ENCODE data around the gene PDGFRB. TPM values are rescaled to one million over a fixed set of nuclear protein-coding genes. Genes with fewer than 3 reads are reported as not detected.

The PDGFRB gene
- total RNA-seq, 4 donors from 2014 or later = 148 to 225 (median 191) TPM

- TF ChIP-seq CTCF (IDR thresholded peaks at IDR 0.05; ENCODE audit: low read depth) = no peak
These were observed 63.4 kb downstream of the PDGFRB start for GRCh38 chr5:150092159-150092787.

DNA sequence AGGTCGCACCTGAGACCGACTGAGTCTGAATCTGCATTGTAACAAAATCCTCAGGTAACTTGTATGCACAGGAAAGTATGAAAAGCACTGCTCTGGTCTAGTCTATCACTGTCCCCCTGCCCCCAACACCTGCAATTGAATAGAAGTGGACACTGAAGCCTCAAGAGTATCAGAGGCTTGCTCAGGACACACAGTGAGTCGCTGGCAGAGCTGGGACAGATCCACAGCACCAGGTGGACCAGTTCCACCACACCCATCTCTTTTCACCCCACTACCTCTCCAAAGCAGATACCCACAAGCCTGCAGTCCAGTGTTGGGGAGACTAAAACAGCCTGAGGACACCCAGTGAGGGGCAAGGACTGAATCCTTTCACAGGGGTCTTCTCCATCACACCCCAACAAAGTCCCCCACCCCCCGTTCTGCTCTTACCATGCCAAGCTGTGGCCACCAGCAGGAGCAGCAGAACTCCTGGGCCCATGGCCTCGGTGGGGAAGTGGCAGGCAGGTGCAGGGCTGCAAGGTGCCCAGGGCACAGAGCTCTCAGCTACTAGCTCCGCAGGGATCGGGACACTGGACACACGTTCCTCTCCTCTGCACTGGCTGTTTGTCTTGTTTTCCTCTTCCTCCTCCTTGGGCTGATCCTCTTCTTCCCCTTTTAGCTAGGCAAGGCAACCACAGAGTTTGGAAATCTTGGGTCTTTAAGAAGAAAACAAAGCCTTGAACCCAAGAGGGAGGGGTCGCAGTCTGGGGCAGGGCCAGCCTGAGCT, 69.5 kb downstream of the PDGFRB start, which contains the start of gene CSF1R:
Gene CSF1R (minus strand): TSS at position 605 of the 766 bp plus-strand sequence. CDS start 127 bp downstream, at position 478.
- no peak for TF ChIP-seq CTCF (IDR thresholded peaks at IDR 0.05; ENCODE audit: low read depth)

- TF ChIP-seq CTCF (IDR thresholded peaks at IDR 0.05; ENCODE audit: low read depth) = no peak
These were observed 70.3 kb downstream of the PDGFRB start for GRCh38 chr5:150085191-150085912.

DNA sequence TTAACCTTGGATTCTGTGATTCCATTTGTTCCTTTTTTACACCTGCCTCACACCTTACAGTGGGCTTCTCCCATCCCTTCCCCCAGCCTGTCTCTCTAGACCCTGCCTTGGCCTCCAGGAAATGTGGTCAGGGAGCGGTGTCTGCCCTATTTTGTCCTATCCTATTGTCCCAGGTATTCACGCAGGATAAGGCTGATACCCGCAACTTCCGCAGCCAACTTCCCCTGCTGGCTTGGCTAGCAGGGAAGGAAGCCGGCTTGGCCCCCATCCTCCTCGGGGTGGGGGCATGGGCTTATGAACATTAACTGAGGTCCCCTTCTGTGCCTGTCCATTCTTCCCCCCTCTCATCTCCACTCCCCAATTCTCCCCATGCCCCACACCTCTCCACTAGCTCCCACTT, 72.8 kb downstream of the PDGFRB start:
- no peak for TF ChIP-seq CTCF (IDR thresholded peaks at IDR 0.05; ENCODE audit: low read depth)

DNA sequence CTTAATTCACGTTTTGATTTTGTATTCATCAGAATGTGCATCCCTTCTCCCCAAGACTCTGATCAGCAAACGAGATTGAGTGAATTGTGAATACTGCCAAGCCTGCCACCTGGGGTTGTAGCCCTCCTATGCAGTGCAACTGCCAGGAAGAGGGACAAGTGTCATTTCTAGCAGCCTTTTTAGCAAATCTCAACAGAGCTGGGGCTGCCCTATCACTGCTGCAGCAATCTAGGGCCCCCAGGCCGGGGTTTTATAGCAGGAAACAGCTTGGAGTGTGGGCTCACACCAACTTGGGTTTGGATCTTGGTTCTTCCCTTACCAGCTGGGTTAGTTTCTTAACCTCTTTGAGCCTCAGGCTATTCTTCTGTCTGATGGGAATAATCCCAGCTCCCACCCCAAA, 73.3 kb downstream of the PDGFRB start:
- TF ChIP-seq CTCF (IDR thresholded peaks at IDR 0.05; ENCODE audit: low read depth) = no peak

GRCh38 chr5:150081541-150082283, 73.9 kb downstream of the PDGFRB start:
- no peak for TF ChIP-seq CTCF (IDR thresholded peaks at IDR 0.05; ENCODE audit: low read depth)

All from subcutaneous adipose tissue (tissue), 4 donors.